Central memory CD8-positive, alpha-beta T cell (primary cell): Measurements from ENCODE around the gene MORN5.
"Not testable (repeated sequence)": the region's sequence is repeated elsewhere in the genome, so short reads cannot be mapped to it uniquely, and the experiment has no call there.

ENCODE experiments used
- ATAC-seq: fragments of 150-1000 bp; cut with Tn5 transposase; replicated peaks from 2 replicates; pipeline ENCODE4 v1.10.0; 2022; ENCODE audit warnings: mild to moderate bottlenecking, moderate FRiP score, moderate number of reproducible peaks; ENCODE audit not compliant: poor library complexity, severe bottlenecking; ENCODE audit errors: extremely low read depth
- DNase-seq, 2 donors: peaks; one replicate each; pipeline ENCODE4 v3.0.0; 2021; ENCODE audit warnings: low spot score in 2 of 2
- H3K27ac Mint-ChIP-seq: one replicate; pipeline ENCODE4 v1.8.0; 2022; ENCODE audit warnings: low read depth, mild to moderate bottlenecking, moderate library complexity, mixed read lengths
- H3K27me3 Mint-ChIP-seq: one replicate; pipeline ENCODE4 v1.8.0; 2022; ENCODE audit warnings: mixed read lengths
- H3K36me3 Mint-ChIP-seq: one replicate; pipeline ENCODE4 v1.8.0; 2022; ENCODE audit warnings: mild to moderate bottlenecking, moderate library complexity, mixed read lengths; ENCODE audit not compliant: insufficient read depth
- H3K4me1 Mint-ChIP-seq: one replicate; pipeline ENCODE4 v1.8.0; 2022; ENCODE audit warnings: mixed read lengths
- H3K4me3 Mint-ChIP-seq: one replicate; pipeline ENCODE4 v1.8.0; 2022; ENCODE audit warnings: mild to moderate bottlenecking, moderate library complexity, mixed read lengths
- H3K9me3 Mint-ChIP-seq: one replicate; pipeline ENCODE4 v1.8.0; 2022; ENCODE audit warnings: mixed read lengths

Gene MORN5

DNA sequence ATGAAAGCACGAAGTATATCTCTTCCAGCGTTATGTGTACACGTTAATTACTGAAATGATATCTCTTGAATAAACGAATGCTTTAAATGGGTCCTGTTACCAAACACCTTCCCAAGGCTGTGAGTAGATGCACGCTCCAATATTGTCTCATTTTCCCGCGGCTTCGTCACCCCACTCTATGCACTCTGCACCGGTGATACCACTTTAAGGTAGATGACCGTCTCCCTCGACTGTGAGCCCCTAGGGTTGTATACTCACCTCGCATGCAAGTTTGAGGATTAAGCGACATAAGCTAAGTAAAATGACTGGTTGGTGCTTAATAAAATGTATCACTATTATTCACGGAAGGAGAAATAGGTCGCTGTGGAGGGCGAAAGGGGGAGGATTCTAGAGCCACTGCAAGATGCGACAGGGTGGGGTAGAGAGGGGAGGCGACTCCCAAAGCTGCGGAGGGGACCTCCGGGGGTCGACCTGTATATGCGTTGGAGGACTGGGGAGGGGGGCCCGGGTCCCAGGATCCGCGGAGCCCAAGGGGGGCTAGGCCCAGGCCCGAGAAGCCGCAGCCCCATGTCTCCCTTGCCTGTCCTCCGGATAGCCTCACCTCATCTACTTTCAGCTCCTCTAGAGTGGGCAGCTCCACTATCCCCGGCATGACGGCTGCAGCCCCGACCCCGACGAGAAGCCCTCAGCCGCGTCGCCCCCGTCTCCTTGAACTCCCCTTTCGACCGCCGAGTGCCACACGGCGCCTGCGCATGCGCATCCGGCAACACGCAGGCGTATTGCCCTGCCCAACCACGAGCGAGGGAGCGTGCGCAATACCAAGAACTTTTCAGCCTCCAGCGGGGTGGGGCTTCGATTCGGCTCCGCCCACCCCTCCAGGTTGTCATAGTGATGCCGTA lies at the start of gene MORN5, which contains the start of gene NDUFA8:
Gene MORN5, plus strand, starts transcription at position 883 of the 899 bp plus-strand sequence. CDS start 65 bp downstream, outside the sequence.
Gene NDUFA8, minus strand, starts transcription at position 754 of the 899 bp plus-strand sequence. Its CDS starts 102 bp downstream, at position 652.
- H3K4me1 Mint-ChIP-seq = peaks cover 40% of the 10 kb centered on the region

GRCh38 chr9:122110100-122110833 lies 49.4 kb upstream of the MORN5 start:
- Mint-ChIP-seq H3K4me3 (no peak overlapping the region), H3K36me3 (no peaks in the 10 kb centered on the region), H3K9me3 (no peaks in the 10 kb centered on the region), H3K4me1 (no peaks in the 10 kb centered on the region), H3K27ac (no peak overlapping the region), H3K27me3 (no peaks in the 10 kb centered on the region)
- no peak for ATAC-seq
- no peak for DNase-seq

More for the DNA sequence above, at the start of gene MORN5, which contains the start of gene NDUFA8:
- H3K27me3 Mint-ChIP-seq = peaks cover 30% of the 10 kb centered on the region
- ATAC-seq (peak; percentile 84), DNase-seq (peak; percentile 93)
- H3K9me3 Mint-ChIP-seq = no peaks in the 10 kb centered on the region
- peak within 1 kb of the TSS; percentile 97 for H3K27ac Mint-ChIP-seq
- H3K4me3 Mint-ChIP-seq = peak within 1 kb of the TSS; percentile 95
- peaks cover 8% of the 10 kb centered on the region for H3K36me3 Mint-ChIP-seq

- Mint-ChIP-seq H3K36me3 (no peaks in the 10 kb centered on the region), H3K4me1 (no peaks in the 10 kb centered on the region), H3K27me3 (no peaks in the 10 kb centered on the region), H3K9me3 (no peaks in the 10 kb centered on the region), H3K4me3 (no peak overlapping the region), H3K27ac (no peak overlapping the region)
- ATAC-seq (no peak), DNase-seq (no peak)
Measured at GRCh38 chr9:122111413-122112085, 48.2 kb upstream of the MORN5 start.

DNA sequence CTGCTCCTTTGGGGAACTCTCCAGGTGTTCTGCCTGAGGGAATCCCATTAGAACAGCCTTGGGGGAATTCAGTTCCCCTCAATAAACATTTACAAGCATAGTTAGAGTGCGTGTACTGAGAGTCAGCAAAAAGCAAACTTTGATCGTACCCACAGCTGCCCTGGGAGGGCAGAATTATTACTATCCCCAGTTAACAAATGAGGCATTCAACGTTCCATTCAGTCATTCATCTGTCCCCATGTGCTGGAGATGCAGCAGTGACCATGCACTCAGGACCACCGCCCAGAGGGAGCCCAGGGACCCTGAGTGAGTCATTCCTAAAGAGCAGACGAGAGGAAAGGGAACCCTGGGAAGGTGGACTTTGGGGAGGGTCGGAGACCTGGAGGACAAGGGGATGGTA lies 47.5 kb upstream of the MORN5 start:
- DNase-seq (no peak), ATAC-seq (no peak)
- Mint-ChIP-seq H3K27ac (no peak overlapping the region), H3K27me3 (no peaks in the 10 kb centered on the region), H3K4me1 (no peaks in the 10 kb centered on the region), H3K9me3 (no peaks in the 10 kb centered on the region), H3K36me3 (no peaks in the 10 kb centered on the region), H3K4me3 (no peak overlapping the region)

GRCh38 chr9:122113574-122113973 lies 46.1 kb upstream of the MORN5 start:
- Mint-ChIP-seq H3K4me1 (no peaks in the 10 kb centered on the region), H3K36me3 (no peaks in the 10 kb centered on the region), H3K27me3 (no peaks in the 10 kb centered on the region), H3K27ac (no peak overlapping the region), H3K9me3 (no peaks in the 10 kb centered on the region), H3K4me3 (no peak overlapping the region)
- DNase-seq = no peak
- ATAC-seq = no peak

DNA sequence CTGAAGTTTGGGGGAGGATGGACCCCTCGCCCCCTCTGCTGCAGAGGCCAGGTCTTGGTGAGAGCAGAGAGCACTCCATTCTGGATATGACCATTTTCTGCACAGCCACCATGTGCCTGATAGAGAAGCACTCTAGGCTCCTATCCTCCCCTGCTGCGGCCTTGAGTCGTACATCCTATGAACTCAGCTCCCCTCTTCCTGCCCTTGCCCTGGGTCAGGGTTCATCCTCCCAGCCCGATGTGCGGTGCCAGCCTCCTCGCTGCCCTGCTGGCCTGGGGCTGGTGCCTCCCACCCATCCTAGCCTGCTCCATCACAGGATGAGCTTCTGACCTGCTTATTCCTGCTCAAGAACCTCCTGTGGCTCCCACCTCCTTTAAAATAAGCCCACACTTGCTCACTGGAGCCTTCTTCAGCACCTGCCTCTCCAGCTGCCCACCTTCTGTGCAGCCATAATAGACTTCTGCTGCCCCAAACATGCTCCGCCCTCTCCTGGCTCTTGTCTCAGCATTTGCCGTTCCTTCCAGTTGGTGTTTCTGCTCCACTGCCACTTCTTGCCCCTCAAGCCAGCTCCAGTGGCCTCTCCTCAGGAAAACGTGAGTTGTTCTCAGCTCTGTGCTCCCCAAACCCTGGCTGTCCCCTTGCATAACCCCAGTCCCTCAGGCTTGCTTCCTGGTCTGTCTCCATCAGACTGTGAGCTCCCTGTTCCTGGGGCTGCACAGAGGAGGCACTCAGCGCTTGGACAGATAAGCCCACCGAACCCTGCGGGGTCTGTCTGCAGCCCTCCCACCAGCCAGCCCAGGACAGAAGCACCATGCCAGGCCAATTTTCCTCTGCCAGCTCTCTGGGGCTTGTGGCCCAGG lies 44.3 kb upstream of the MORN5 start:
- Mint-ChIP-seq H3K36me3 (no peaks in the 10 kb centered on the region), H3K9me3 (no peaks in the 10 kb centered on the region), H3K27ac (no peak overlapping the region), H3K4me1 (no peaks in the 10 kb centered on the region), H3K4me3 (no peak overlapping the region), H3K27me3 (no peaks in the 10 kb centered on the region)
- no peak for DNase-seq
- ATAC-seq = no peak

DNA sequence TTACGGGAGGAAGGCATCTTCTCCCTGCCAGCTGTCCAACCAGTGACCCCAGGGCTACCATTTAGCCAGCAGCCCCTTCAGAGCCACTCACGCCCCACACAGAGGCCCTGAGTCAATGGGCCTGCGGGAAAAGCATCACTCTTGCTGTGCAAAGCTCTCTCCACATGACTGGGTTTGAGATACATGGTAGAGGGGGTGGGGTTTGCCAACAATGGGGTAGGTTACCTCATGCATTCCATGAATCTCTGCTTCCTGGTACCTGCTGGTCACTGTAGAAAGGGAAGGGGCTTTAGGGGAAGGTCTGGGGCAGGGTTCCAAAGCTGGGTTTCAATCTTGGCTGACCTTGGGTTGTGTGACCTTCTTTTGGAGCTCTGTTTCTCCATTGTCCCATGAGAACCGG lies 43.7 kb upstream of the MORN5 start:
- no peaks in the 10 kb centered on the region for H3K27me3 Mint-ChIP-seq

DNA sequence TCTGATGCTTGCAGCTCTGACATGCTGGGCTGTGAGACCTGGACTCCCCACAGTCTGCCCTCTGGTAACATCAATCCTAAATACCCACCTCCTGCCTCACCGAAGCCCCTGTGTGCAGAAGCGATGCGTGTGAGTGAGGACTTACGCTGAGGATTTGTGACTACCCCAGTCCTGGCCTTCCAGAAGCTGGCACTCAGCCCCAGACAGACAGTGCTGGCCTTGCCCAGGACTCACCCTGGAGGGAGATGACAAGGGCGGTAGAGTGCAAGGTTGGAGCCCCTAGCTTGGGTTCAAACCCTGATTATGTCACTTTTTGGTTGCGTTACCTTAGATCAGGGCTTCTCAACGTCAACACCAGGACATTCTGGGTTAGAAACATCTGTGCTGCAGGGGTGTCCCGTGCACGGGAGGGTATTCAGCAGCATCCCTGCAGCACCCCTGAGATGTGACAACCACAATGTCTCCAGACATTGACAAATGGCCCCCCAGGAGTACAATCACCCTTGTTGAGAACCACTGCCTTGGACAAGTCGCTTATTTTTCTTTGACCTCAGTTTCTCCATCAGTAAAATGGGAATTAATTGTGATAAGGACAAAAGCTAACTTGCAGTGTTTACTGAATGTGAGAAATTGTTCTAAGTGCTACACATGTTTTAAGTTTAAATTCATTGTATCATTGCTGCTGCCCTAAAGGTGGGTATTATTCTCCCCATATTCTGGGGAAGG lies 43.1 kb upstream of the MORN5 start:
- H3K36me3 Mint-ChIP-seq = no peaks in the 10 kb centered on the region
- no peaks in the 10 kb centered on the region for H3K9me3 Mint-ChIP-seq
- ATAC-seq (no peak), DNase-seq (no peak)
- no peak overlapping the region for H3K27ac Mint-ChIP-seq
- H3K4me1 Mint-ChIP-seq = no peaks in the 10 kb centered on the region
- no peak overlapping the region for H3K4me3 Mint-ChIP-seq
- H3K27me3 Mint-ChIP-seq = no peaks in the 10 kb centered on the region

More for the DNA sequence above, 43.7 kb upstream of the MORN5 start:
- H3K4me3 Mint-ChIP-seq = no peak overlapping the region
- H3K27ac Mint-ChIP-seq = no peak overlapping the region
- ATAC-seq (no peak), DNase-seq (no peak)
- no peaks in the 10 kb centered on the region for H3K36me3 Mint-ChIP-seq
- no peaks in the 10 kb centered on the region for H3K4me1 Mint-ChIP-seq
- H3K9me3 Mint-ChIP-seq = no peaks in the 10 kb centered on the region

DNA sequence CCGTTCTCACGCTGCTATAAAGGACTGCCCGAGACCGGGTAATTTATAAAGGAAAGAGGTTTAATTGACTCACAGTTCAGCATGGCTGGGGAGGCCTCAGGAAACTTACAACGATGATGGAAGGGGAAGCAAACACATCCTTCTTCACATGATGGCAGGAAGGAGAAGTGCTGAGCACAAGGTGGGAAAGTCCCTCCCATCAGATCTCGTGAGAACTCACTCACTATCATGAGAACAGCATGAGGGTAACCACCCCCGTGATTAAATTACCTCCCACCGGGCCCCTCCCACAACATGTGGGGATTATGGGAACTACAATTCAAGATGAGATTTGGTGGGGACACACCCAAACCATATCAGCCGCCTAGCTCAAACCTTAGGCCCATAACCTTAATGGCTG lies 42.5 kb upstream of the MORN5 start:
- DNase-seq, H3K9me3 Mint-ChIP-seq, H3K36me3 Mint-ChIP-seq, H3K27me3 Mint-ChIP-seq, H3K4me1 Mint-ChIP-seq, H3K27ac Mint-ChIP-seq, ATAC-seq, H3K4me3 Mint-ChIP-seq: not testable (repeated sequence)

DNA sequence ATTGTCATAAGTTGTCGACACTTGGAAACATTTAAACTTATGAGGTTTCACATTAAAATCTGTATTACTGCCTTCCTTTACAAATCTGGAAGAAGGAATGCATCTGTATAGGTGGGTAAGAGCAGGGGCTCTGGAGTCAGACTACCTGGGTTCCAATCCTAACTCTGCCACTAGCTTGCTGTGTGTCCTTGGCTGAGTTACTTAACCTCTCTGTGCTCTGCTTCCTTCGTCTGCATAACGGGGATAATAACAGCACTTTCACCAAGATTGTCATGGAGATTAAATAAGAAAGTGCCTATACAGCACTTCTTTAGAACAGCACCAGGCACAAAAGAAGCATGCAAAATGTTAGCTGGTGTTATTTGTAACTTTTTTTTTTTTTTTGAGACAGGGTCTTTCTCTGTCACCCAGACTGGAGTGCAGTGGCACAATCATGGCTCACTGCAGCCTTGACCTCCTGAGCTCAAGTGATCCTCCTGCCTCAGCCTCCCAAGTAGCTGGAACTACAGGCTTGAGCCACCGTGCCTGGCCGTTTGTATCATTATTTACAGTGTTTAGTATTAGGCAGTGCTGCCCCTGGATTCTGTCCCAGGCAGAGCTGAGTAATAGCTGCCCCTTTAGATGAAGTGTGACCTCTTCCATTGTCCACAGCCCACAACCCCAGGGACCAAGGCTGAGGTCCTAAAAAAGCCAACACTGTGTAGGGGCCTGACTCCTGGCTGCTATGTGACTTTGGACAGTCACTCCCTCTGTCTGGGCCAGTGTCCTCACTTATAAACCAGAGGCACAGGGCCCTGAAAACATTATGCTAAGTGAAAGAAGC lies 41.2 kb upstream of the MORN5 start:
- peaks cover 5% of the 10 kb centered on the region for H3K36me3 Mint-ChIP-seq
- no peak overlapping the region for H3K4me3 Mint-ChIP-seq
- DNase-seq = no peak
- no peaks in the 10 kb centered on the region for H3K4me1 Mint-ChIP-seq
- H3K9me3 Mint-ChIP-seq = no peaks in the 10 kb centered on the region
- H3K27me3 Mint-ChIP-seq = peaks cover 6% of the 10 kb centered on the region
- ATAC-seq = no peak
- H3K27ac Mint-ChIP-seq = no peak overlapping the region

DNA sequence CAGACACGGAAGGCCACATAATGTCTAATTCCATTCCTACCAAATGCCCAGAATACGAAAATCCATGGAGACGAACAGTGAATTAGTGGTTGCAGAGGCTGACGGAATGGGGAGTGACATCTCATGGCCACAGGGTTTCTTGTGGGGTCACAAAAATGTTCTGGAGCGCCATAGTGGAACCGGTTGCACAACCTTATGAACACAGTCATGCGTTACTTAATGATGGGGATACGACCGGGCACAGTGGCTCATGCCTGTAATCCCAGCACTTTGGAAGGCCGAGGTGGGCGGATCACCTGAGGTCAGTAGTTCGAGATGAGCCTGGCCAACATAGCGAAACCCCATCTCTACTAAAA lies 40.6 kb upstream of the MORN5 start:
- Mint-ChIP-seq H3K4me1 (no peaks in the 10 kb centered on the region), H3K27ac (no peak overlapping the region), H3K36me3 (peaks cover 5% of the 10 kb centered on the region), H3K9me3 (no peaks in the 10 kb centered on the region), H3K4me3 (no peak overlapping the region), H3K27me3 (peaks cover 12% of the 10 kb centered on the region)
- DNase-seq = no peak
- no peak for ATAC-seq
